IgD-negative memory B cell (primary cell): ENCODE data around the gene MCAM. TPM values are rescaled to one million over a fixed set of nuclear protein-coding genes. Genes with fewer than 3 reads are reported as not detected.

Experiments
- H3K27ac Mint-ChIP-seq, 3 donors: one replicate each; pipeline ENCODE4 v1.8.0; 2020 to 2022; ENCODE audit warnings: mild to moderate bottlenecking in 3 of 3, mixed read lengths in 3 of 3, moderate library complexity in 1 of 3
- H3K27me3 Mint-ChIP-seq: one replicate; pipeline ENCODE4 v1.8.0; 2021; ENCODE audit warnings: mixed read lengths
- H3K36me3 Mint-ChIP-seq: one replicate; pipeline ENCODE4 v1.8.0; 2020; ENCODE audit warnings: mild to moderate bottlenecking, mixed read lengths
- H3K4me1 Mint-ChIP-seq, 3 donors: one replicate each; pipeline ENCODE4 v1.8.0; 2020 to 2022; ENCODE audit warnings: mixed read lengths in 3 of 3, mild to moderate bottlenecking in 1 of 3
- H3K4me3 Mint-ChIP-seq, 4 donors: one replicate each; pipeline ENCODE4 v1.8.0; 2020 to 2022; ENCODE audit warnings: mild to moderate bottlenecking in 4 of 4, mixed read lengths in 4 of 4, moderate library complexity in 3 of 4
- H3K9me3 Mint-ChIP-seq, 3 donors: one replicate each; pipeline ENCODE4 v1.8.0; 2020 to 2021; ENCODE audit warnings: mixed read lengths in 3 of 3, mild to moderate bottlenecking in 1 of 3
- polyA plus RNA-seq: library from polyadenylated mRNA; unstranded; fragments of 300-500 nt; fragmentation: Illumina TruSeq; gene quantifications from one replicate; pipeline ENCODE4 v1.2.3, GENCODE V29; 2021

MCAM gene
- polyA plus RNA-seq, 1 donor from 2014 or later, result 1.3 TPM

GRCh38 chr11:119355091-119355843 is 38.3 kb upstream of the MCAM start:
- peaks cover 0 to 5% (median 4%) of the 10 kb centered on the region in 3 donors for H3K4me1 Mint-ChIP-seq
- no peaks in the 10 kb centered on the region for H3K9me3 Mint-ChIP-seq
- peaks cover 32% of the 10 kb centered on the region for H3K27me3 Mint-ChIP-seq
- H3K36me3 Mint-ChIP-seq, result no peaks in the 10 kb centered on the region
- H3K27ac Mint-ChIP-seq, result no peak overlapping the region
- H3K4me3 Mint-ChIP-seq, result peak overlapping the region in 3 of 4 donors; percentile 70 to 91 (median 79)

- Mint-ChIP-seq H3K27me3 (peaks cover 29% of the 10 kb centered on the region), H3K27ac (peak overlapping the region in 1 of 3 donors; percentile 2), H3K36me3 (no peaks in the 10 kb centered on the region)
These were observed 35.9 kb upstream of the MCAM start for GRCh38 chr11:119352857-119353260.

GRCh38 chr11:119351232-119351631 is 34.3 kb upstream of the MCAM start:
- Mint-ChIP-seq H3K9me3 (peaks cover 0 to 3% (median 0%) of the 10 kb centered on the region in 3 donors), H3K4me1 (no peaks in the 10 kb centered on the region), H3K4me3 (no peak overlapping the region), H3K36me3 (no peaks in the 10 kb centered on the region), H3K27ac (no peak overlapping the region), H3K27me3 (peaks cover 27% of the 10 kb centered on the region)

More at GRCh38 chr11:119352857-119353260, 35.9 kb upstream of the MCAM start:
- peaks cover 0 to under 1% (median 0%) of the 10 kb centered on the region in 3 donors for H3K9me3 Mint-ChIP-seq
- no peak overlapping the region for H3K4me3 Mint-ChIP-seq
- H3K4me1 Mint-ChIP-seq, result peaks cover 0 to 5% (median 3%) of the 10 kb centered on the region in 3 donors

GRCh38 chr11:119350302-119350701 is 33.4 kb upstream of the MCAM start:
- Mint-ChIP-seq H3K9me3 (peaks cover 0 to 3% (median 0%) of the 10 kb centered on the region in 3 donors), H3K27ac (no peak overlapping the region), H3K36me3 (no peaks in the 10 kb centered on the region), H3K4me3 (no peak overlapping the region), H3K27me3 (peaks cover 25% of the 10 kb centered on the region), H3K4me1 (no peaks in the 10 kb centered on the region)

DNA sequence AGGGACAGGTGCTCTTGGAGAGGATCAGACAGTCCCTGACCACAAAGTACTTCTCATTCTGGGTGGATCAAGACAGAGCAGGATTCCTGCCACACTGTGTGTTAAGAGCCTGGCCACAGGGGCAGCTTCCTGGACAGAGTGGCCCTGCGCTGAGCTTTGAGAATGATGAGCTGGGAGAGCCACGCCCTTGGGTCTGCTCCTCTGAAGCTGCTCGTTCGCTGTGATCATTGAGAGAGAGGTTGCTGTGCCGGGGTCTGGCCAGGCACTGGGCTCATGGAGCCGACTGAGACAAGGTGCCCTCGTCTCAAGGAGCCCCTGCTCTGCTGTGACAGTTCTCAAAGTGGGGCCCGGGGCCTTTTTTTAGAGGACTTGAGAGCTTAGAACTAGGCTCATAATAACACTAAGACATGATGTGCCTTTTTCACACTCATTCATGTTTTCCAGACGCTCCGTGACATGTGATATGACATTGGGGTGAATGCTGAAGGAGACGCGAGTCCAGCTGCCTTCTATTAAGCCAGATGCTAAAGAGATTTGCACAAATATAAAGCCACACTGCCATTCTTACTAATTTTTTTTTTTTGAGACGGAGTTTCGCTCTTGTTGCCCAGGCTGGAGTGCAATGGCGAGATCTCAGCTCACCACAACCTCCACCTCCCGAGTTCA is 31.1 kb upstream of the MCAM start:
- H3K27ac Mint-ChIP-seq, result no peak overlapping the region
- H3K9me3 Mint-ChIP-seq, result peaks cover 0 to 3% (median 0%) of the 10 kb centered on the region in 3 donors
- peaks cover 29% of the 10 kb centered on the region for H3K27me3 Mint-ChIP-seq
- H3K4me3 Mint-ChIP-seq, result no peak overlapping the region
- H3K4me1 Mint-ChIP-seq, result no peaks in the 10 kb centered on the region
- H3K36me3 Mint-ChIP-seq, result no peaks in the 10 kb centered on the region

GRCh38 chr11:119347242-119347641 is 30.3 kb upstream of the MCAM start:
- Mint-ChIP-seq H3K4me1 (no peaks in the 10 kb centered on the region), H3K27ac (no peak overlapping the region), H3K9me3 (peaks cover 0 to 3% (median 0%) of the 10 kb centered on the region in 3 donors), H3K4me3 (no peak overlapping the region), H3K36me3 (no peaks in the 10 kb centered on the region), H3K27me3 (peaks cover 28% of the 10 kb centered on the region)

GRCh38 chr11:119346605-119347004 is 29.7 kb upstream of the MCAM start, which contains the start of gene MFRP:
MFRP (minus strand) TSS chr11:119346705; CDS start chr11:119346513, 192 bp downstream.
- Mint-ChIP-seq H3K4me3 (peak within 1 kb of the TSS in 1 of 4 donors; percentile 47), H3K36me3 (no peaks in the 10 kb centered on the region), H3K27ac (no peak within 1 kb of the TSS), H3K4me1 (no peaks in the 10 kb centered on the region), H3K27me3 (peaks cover 32% of the 10 kb centered on the region), H3K9me3 (peaks cover 0 to 3% (median 0%) of the 10 kb centered on the region in 3 donors)

- Mint-ChIP-seq H3K4me1 (peaks cover 5 to 7% (median 6%) of the 10 kb centered on the region in 3 donors), H3K4me3 (no peak overlapping the region), H3K36me3 (peaks cover 2% of the 10 kb centered on the region), H3K27me3 (peaks cover 37% of the 10 kb centered on the region), H3K9me3 (peaks cover 0 to 3% (median 0%) of the 10 kb centered on the region in 3 donors), H3K27ac (no peak overlapping the region)
These were observed 28.8 kb upstream of the MCAM start for GRCh38 chr11:119345685-119346084.

DNA sequence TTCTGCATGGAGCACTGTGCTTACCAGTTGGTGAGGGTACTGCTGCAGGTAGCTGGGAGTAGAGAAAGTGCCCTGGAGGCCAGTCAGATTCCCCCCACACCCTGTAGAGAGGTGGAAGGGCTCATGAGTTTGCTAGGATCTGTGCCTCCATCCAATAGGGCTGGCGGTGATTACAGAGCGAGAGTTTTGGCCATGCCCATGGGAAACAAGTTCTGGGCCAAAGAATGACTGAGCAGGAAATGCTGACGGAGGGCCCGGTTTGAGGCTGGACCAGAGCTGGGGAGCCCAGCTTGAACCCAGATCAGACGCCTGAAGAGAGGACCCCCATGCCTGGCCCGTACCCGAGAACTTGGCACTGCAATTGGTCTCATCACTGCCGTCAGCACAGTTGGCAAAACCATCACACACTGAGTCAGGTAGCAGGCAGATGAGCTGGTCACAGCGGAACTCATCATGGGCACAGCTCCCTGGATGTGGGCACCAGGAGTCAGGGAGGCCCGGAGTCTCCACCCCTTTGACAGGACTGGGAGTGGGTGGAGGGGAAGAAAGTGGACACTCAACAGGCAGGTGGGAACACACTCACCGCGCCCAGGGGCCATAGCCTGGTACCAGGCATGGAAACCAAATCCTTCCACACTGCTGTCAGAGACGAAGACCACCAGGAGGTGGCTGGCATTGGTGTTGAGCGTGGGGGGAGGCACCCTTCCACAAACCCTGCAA is 27.5 kb upstream of the MCAM start:
- H3K36me3 Mint-ChIP-seq, result peaks cover 2% of the 10 kb centered on the region
- peaks cover 38% of the 10 kb centered on the region for H3K27me3 Mint-ChIP-seq
- no peak overlapping the region for H3K4me3 Mint-ChIP-seq
- H3K27ac Mint-ChIP-seq, result peak overlapping the region in 1 of 3 donors; percentile 23
- H3K4me1 Mint-ChIP-seq, result peaks cover 5 to 7% (median 6%) of the 10 kb centered on the region in 3 donors
- H3K9me3 Mint-ChIP-seq, result peaks cover 0 to 3% (median 0%) of the 10 kb centered on the region in 3 donors

DNA sequence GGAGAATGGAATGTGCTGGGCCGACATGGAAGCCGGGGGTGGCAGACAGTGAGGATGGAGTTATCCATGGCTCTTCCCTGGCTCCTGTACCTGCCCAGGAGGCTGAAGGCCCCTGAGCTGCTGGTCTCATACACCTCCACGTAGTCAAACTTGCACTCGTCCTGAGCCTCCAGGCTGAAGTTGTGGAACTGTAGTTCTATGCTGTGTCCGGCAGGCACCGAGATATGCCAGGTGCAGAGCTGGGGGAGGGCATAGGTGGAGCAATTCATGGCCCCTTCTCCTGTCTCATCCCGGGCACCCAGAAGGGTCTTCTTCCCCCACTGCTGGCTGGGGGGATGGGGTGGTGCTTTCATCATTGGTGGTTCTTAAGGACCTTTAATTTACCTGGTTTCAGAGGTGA is 26.8 kb upstream of the MCAM start:
- Mint-ChIP-seq H3K36me3 (peaks cover 2% of the 10 kb centered on the region), H3K27ac (peak overlapping the region in 1 of 3 donors; percentile 18), H3K27me3 (peaks cover 44% of the 10 kb centered on the region), H3K4me1 (peaks cover 8 to 13% (median 10%) of the 10 kb centered on the region in 3 donors), H3K4me3 (no peak overlapping the region), H3K9me3 (peaks cover 0 to 3% (median 0%) of the 10 kb centered on the region in 3 donors)

GRCh38 chr11:119342362-119343130 is 25.6 kb upstream of the MCAM start:
- H3K27ac Mint-ChIP-seq, result no peak overlapping the region
- H3K27me3 Mint-ChIP-seq, result peaks cover 45% of the 10 kb centered on the region
- H3K9me3 Mint-ChIP-seq, result peaks cover 0 to 3% (median 0%) of the 10 kb centered on the region in 3 donors
- H3K4me1 Mint-ChIP-seq, result peaks cover 8 to 15% (median 10%) of the 10 kb centered on the region in 3 donors
- H3K36me3 Mint-ChIP-seq, result peaks cover 6% of the 10 kb centered on the region
- peak overlapping the region in 1 of 4 donors; percentile 45 for H3K4me3 Mint-ChIP-seq

GRCh38 chr11:119342023-119342300 is 25.0 kb upstream of the MCAM start:
- Mint-ChIP-seq H3K27me3 (peaks cover 45% of the 10 kb centered on the region), H3K9me3 (peaks cover 0 to 3% (median 0%) of the 10 kb centered on the region in 3 donors), H3K4me1 (peaks cover 8 to 17% (median 10%) of the 10 kb centered on the region in 3 donors), H3K4me3 (peak overlapping the region in 1 of 4 donors; percentile 61), H3K27ac (no peak overlapping the region), H3K36me3 (peaks cover 8% of the 10 kb centered on the region)

- peaks cover 0 to 2% (median 0%) of the 10 kb centered on the region in 3 donors for H3K9me3 Mint-ChIP-seq
- H3K27me3 Mint-ChIP-seq, result peaks cover 45% of the 10 kb centered on the region
- H3K4me3 Mint-ChIP-seq, result peak overlapping the region in 2 of 4 donors; percentile 6 to 76
- H3K27ac Mint-ChIP-seq, result peak overlapping the region in 2 of 3 donors; percentile 16 to 69
- H3K4me1 Mint-ChIP-seq, result peaks cover 8 to 18% (median 10%) of the 10 kb centered on the region in 3 donors
- H3K36me3 Mint-ChIP-seq, result peaks cover 8% of the 10 kb centered on the region
These were observed 24.5 kb upstream of the MCAM start for GRCh38 chr11:119341222-119342022.
